IMR-90 (cell line): Measurements from ENCODE around the gene SPI1. TPM values are rescaled to one million over a fixed set of nuclear protein-coding genes. Genes with fewer than 3 reads are reported as not detected.

ENCODE experiments used
- ATAC-seq: fragments of 200-7000 bp; cut with Tn5 transposase; 2 replicates; pipeline ENCODE4 v1.9.1; 2020; ENCODE audit warnings: low read depth, mild to moderate bottlenecking, moderate library complexity
- BruUV-seq: library from RNA; stranded (reverse); fragments of 400-500 nt; replicated peaks from 2 replicates; lab custom pipeline; 2021; lab: Mats Ljungman, UMichigan
- CTCF ChIA-PET: fragments of 300-600 bp; formaldehyde crosslinking; extraction: SDS; loops from one replicate; lab custom pipeline; 2021; ENCODE audit warnings: antibody characterized with exemption; lab: Yijun Ruan, JAX
- POLR2A ChIA-PET: fragments of 300-600 bp; sonication (Branson Sonifier 250); formaldehyde crosslinking; loops from one replicate; lab custom pipeline; 2022; ENCODE audit warnings: antibody characterized with exemption; ENCODE audit not compliant: unreplicated experiment; lab: Charles Lee
- DNase-seq: peaks from one replicate; pipeline ENCODE4 v3.0.0; 2013
- H2AFZ ChIP-seq: replicated peaks from 2 replicates; pipeline ENCODE3; 2013; ENCODE audit warnings: low read length, mild to moderate bottlenecking; ENCODE audit not compliant: poor library complexity
- H2AK5ac ChIP-seq: 2 replicates; pipeline ENCODE4 v1.6.1; 2013; ENCODE audit warnings: low read depth, low read length, inconsistent platforms
- H2AK9ac ChIP-seq: replicated peaks from 2 replicates; pipeline ENCODE3; 2013; ENCODE audit warnings: mild to moderate bottlenecking, low read depth, low read length, moderate library complexity; ENCODE audit not compliant: poor library complexity
- H2BK120ac ChIP-seq: 2 replicates; pipeline ENCODE4 v1.6.1; 2013; ENCODE audit warnings: low read depth, low read length, inconsistent platforms
- H2BK15ac ChIP-seq: 3 replicates; pipeline ENCODE4 v1.6.1; 2013; ENCODE audit warnings: low read depth, low read length, inconsistent platforms
- H2BK20ac ChIP-seq: 2 replicates; pipeline ENCODE4 v1.6.1; 2013; ENCODE audit warnings: low read depth, mild to moderate bottlenecking, inconsistent platforms, low read length, moderate library complexity
- H2BK5ac ChIP-seq: 2 replicates; pipeline ENCODE4 v1.6.1; 2013; ENCODE audit warnings: mild to moderate bottlenecking, low read depth, low read length, inconsistent platforms; ENCODE audit not compliant: poor library complexity, severe bottlenecking
- H3K14ac ChIP-seq: replicated peaks from 2 replicates; pipeline ENCODE4 v1.6.1; 2013; ENCODE audit warnings: low read depth, low read length, inconsistent platforms
- H3K18ac ChIP-seq: 2 replicates; pipeline ENCODE4 v1.6.1; 2013; ENCODE audit warnings: low read depth, low read length, control low read depth
- H3K23ac ChIP-seq: 2 replicates; pipeline ENCODE4 v1.6.1; 2013; ENCODE audit warnings: low read depth, low read length, inconsistent platforms
- H3K27ac ChIP-seq: 2 replicates; pipeline ENCODE4 v1.5.1; 2013; ENCODE audit warnings: mild to moderate bottlenecking, control low read depth, low read length; ENCODE audit not compliant: insufficient read depth
- H3K27me3 ChIP-seq: 2 replicates; pipeline ENCODE4 v1.6.1; 2013; ENCODE audit warnings: low read length; ENCODE audit not compliant: control insufficient read depth, insufficient read depth
- H3K36me3 ChIP-seq: 2 replicates; pipeline ENCODE4 v1.6.1; 2013; ENCODE audit warnings: low read length, mixed read lengths; ENCODE audit not compliant: control insufficient read depth, insufficient read depth
- H3K4ac ChIP-seq: 2 replicates; pipeline ENCODE4 v1.6.1; 2013; ENCODE audit warnings: low read depth, low read length, inconsistent platforms
- H3K4me1 ChIP-seq: 2 replicates; pipeline ENCODE4 v1.6.1; 2013; ENCODE audit warnings: low read length, mixed read lengths; ENCODE audit not compliant: control insufficient read depth, insufficient read depth
- H3K4me2 ChIP-seq: 2 replicates; pipeline ENCODE4 v1.6.1; 2013; ENCODE audit warnings: low read depth, mild to moderate bottlenecking, control low read depth, low read length, moderate library complexity
- H3K4me3 ChIP-seq: 2 replicates; pipeline ENCODE4 v1.5.1; 2013; ENCODE audit warnings: low read depth, mild to moderate bottlenecking, control low read depth, low read length, moderate library complexity; ENCODE audit not compliant: insufficient read depth
- H3K56ac ChIP-seq: 2 replicates; pipeline ENCODE4 v1.6.1; 2013; ENCODE audit warnings: low read length, inconsistent platforms; ENCODE audit not compliant: insufficient read depth; ENCODE audit errors: extremely low read depth
- H3K79me1 ChIP-seq, 2 experiments: 2 replicates each; pipeline ENCODE4 v1.6.1; 2013; ENCODE audit warnings: low read length in 2 of 2, inconsistent platforms in 1 of 2, low read depth in 1 of 2
- H3K9ac ChIP-seq: 2 replicates; pipeline ENCODE4 v1.6.1; 2013; ENCODE audit warnings: low read depth, low read length, control low read depth
- H3K9me1 ChIP-seq: 2 replicates; pipeline ENCODE4 v1.6.1; 2013; ENCODE audit warnings: low read length, inconsistent platforms; ENCODE audit not compliant: insufficient read depth
- H3K9me3 ChIP-seq: 2 replicates; pipeline ENCODE4 v1.6.1; 2013; ENCODE audit warnings: low read length; ENCODE audit not compliant: control insufficient read depth, insufficient read depth
- H4K20me1 ChIP-seq: 2 replicates; pipeline ENCODE4 v1.6.1; 2013; ENCODE audit warnings: low read length, inconsistent platforms; ENCODE audit not compliant: insufficient read depth
- H4K5ac ChIP-seq: 2 replicates; pipeline ENCODE4 v1.6.1; 2013; ENCODE audit warnings: mild to moderate bottlenecking, low read depth, low read length, control low read depth
- H4K8ac ChIP-seq, 2 experiments: 2 replicates each; pipeline ENCODE4 v1.6.1; 2013; ENCODE audit warnings: low read depth in 2 of 2, low read length in 2 of 2, control low read depth in 1 of 2, inconsistent platforms in 1 of 2
- H4K91ac ChIP-seq: 2 replicates; pipeline ENCODE4 v1.6.1; 2013; ENCODE audit warnings: low read depth, low read length, inconsistent platforms; ENCODE audit not compliant: insufficient read depth
- BHLHE40 ChIP-seq: fragments of 150-350 bp; IDR thresholded peaks from 2 replicates; pipeline ENCODE4 v1.6.1; 2016; ENCODE audit warnings: mild to moderate bottlenecking, low read depth, low read length
- CHD1 ChIP-seq: IDR thresholded peaks from 2 replicates; pipeline ENCODE4 v1.6.1; 2012; ENCODE audit warnings: low read depth, low read length, improper control_type of control experiment
- FOS ChIP-seq: fragments of 150-350 bp; IDR thresholded peaks from 2 replicates; pipeline ENCODE4 v1.6.1; 2016; ENCODE audit warnings: low read depth, low read length
- MAZ ChIP-seq: IDR thresholded peaks from 2 replicates; pipeline ENCODE4 v1.6.1; 2012; ENCODE audit warnings: low read depth, mild to moderate bottlenecking, low read length, improper control_type of control experiment, moderate library complexity, borderline replicate concordance
- MXI1 ChIP-seq: IDR thresholded peaks from 2 replicates; pipeline ENCODE4 v1.6.1; 2012; ENCODE audit warnings: low read depth, mild to moderate bottlenecking, low read length, moderate library complexity, borderline replicate concordance
- NFE2L2 ChIP-seq: fragments of 150-350 bp; IDR thresholded peaks from 2 replicates; pipeline ENCODE4 v1.6.1; 2016; ENCODE audit warnings: low read depth, mild to moderate bottlenecking, low read length
- POLR2A ChIP-seq: IDR thresholded peaks from 2 replicates; pipeline ENCODE4 v1.6.1; 2012; ENCODE audit warnings: mild to moderate bottlenecking, low read depth, low read length
- RCOR1 ChIP-seq: IDR thresholded peaks from 2 replicates; pipeline ENCODE4 v1.6.1; 2012; ENCODE audit warnings: mild to moderate bottlenecking, low read length, improper control_type of control experiment; ENCODE audit not compliant: insufficient replicate concordance
- RFX5 ChIP-seq: IDR thresholded peaks from 2 replicates; pipeline ENCODE4 v1.8.0; 2012; ENCODE audit warnings: low read depth, mild to moderate bottlenecking, low read length, moderate library complexity
- WGBS, 2 experiments: methylation state at CpG; one replicate each; pipeline versions ENCODE4 v1.1.5 to v1.1.7; 2013; ENCODE audit warnings: missing lambda C conversion rate in 2 of 2; ENCODE audit not compliant: insufficient read length in 1 of 2; ENCODE audit errors: extremely low coverage in 2 of 2; 5-methylcytosine and 5-hydroxymethylcytosine counted together
- dilution Hi-C: fragments of 300-500 bp; cut with HindIII; formaldehyde crosslinking; loops from one replicate; pipeline ENCODE4 v1.14.3; 2018; ENCODE audit warnings: low sequenced_read_pairs; ENCODE audit not compliant: unreplicated experiment
- in situ Hi-C: fragments of 300-500 bp; cut with MboI; formaldehyde crosslinking; loops from 3 replicates; pipeline ENCODE4 v1.14.3; 2019; ENCODE audit warnings: low sequenced_read_pairs, inconsistent platforms, mixed read lengths
- intact Hi-C: fragments of 100-400 bp; cut with micrococcal nuclease; formaldehyde crosslinking; loops from 2 replicates; pipeline ENCODE4 v1.10.0; 2022
- polyA plus RNA-seq, 3 experiments: library from polyadenylated mRNA; depleted of rRNA; stranded (reverse); fragments of >200 nt; gene quantifications; 2 replicates each; pipeline ENCODE4 v1.2.3, GENCODE V29; 2012; ENCODE audit warnings: low replicate concordance in 1 of 3
- total RNA-seq: library from RNA; depleted of rRNA; stranded (reverse); fragments of >200 nt; gene quantifications from 2 replicates; pipeline ENCODE4 v1.2.3, GENCODE V29; 2012
- TF ChIP-seq, protein P1 (sequence below): fragments of 150-350 bp; IDR thresholded peaks from 2 replicates; pipeline ENCODE4 v1.6.1; 2016; ENCODE audit warnings: low read depth, mild to moderate bottlenecking, low read length, moderate library complexity, borderline replicate concordance
- TF ChIP-seq, protein P2 (sequence below): conservative IDR thresholded peaks from 2 replicates; pipeline ENCODE4 v1.5.1; 2012; ENCODE audit warnings: mild to moderate bottlenecking, low read depth, low read length, improper control_type of control experiment
- TF ChIP-seq, protein P3 (sequence below): fragments of 150-350 bp; IDR thresholded peaks from 2 replicates; pipeline ENCODE4 v1.6.1; 2017; ENCODE audit warnings: mild to moderate bottlenecking, antibody characterized with exemption, low read length, low read depth

SPI1 gene
- total and polyA plus RNA-seq, 2 of the 4 experiments (the other 2 are of a cell fraction): not detected

DNA sequence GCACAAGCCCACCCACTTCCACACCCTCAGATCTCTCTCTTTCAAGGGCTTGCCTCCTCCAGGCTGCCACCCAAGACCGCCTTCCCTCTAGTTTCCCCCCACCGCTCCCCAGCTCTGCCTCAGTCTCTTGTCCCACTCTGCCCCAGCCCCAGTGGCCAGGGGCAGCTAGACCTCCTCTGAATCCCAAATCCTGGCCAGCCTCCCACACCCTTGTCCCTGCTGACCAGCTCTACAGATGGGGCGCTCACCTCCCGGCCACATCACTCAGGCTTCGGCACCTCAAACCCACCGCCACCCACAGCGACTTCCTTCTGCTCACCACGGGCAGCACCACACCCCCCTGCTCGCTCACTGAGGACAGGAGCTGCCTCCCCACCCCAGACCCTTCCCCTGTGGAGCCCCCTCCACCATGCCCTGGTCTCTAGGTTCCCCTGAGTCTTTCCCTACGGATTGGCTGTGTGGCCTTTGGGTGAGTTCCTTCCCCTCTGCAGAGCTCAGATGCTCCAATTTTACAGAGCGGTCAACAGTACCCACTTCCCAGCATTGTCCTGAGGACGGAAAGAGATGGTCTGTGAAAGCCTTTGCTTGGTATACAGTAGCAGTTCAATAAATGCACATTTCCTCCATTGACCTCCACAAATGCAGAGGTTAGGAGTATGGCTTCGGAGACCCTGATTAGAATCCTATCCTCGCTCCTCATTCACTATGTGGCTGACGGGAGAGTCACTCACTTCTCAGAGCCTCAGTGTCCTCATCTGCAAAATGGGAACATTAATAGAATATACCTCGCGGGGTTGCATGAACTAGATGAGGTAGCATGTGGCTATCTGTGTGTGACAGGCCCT lies 11.5 kb upstream of the SPI1 start:
- no peak overlapping the region for H3K4me2 ChIP-seq
- H4K8ac ChIP-seq: no peak overlapping the region
- peaks cover 9% of the 10 kb centered on the region for H3K4me1 ChIP-seq
- H4K91ac ChIP-seq: no peak overlapping the region
- no peak overlapping the region for H2AFZ ChIP-seq
- H3K18ac ChIP-seq: no peak overlapping the region
- H2BK20ac ChIP-seq: no peak overlapping the region
- TF ChIP-seq FOS: no peak
- TF ChIP-seq NFE2L2: no peak
- TF ChIP-seq, protein P1, sequence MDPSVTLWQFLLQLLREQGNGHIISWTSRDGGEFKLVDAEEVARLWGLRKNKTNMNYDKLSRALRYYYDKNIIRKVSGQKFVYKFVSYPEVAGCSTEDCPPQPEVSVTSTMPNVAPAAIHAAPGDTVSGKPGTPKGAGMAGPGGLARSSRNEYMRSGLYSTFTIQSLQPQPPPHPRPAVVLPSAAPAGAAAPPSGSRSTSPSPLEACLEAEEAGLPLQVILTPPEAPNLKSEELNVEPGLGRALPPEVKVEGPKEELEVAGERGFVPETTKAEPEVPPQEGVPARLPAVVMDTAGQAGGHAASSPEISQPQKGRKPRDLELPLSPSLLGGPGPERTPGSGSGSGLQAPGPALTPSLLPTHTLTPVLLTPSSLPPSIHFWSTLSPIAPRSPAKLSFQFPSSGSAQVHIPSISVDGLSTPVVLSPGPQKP: no peak
- TF ChIP-seq CHD1: no peak
- TF ChIP-seq MAZ: no peak
- no peak for TF ChIP-seq RFX5
- no peak for TF ChIP-seq MXI1
- TF ChIP-seq RCOR1: no peak
- TF ChIP-seq, protein P2, sequence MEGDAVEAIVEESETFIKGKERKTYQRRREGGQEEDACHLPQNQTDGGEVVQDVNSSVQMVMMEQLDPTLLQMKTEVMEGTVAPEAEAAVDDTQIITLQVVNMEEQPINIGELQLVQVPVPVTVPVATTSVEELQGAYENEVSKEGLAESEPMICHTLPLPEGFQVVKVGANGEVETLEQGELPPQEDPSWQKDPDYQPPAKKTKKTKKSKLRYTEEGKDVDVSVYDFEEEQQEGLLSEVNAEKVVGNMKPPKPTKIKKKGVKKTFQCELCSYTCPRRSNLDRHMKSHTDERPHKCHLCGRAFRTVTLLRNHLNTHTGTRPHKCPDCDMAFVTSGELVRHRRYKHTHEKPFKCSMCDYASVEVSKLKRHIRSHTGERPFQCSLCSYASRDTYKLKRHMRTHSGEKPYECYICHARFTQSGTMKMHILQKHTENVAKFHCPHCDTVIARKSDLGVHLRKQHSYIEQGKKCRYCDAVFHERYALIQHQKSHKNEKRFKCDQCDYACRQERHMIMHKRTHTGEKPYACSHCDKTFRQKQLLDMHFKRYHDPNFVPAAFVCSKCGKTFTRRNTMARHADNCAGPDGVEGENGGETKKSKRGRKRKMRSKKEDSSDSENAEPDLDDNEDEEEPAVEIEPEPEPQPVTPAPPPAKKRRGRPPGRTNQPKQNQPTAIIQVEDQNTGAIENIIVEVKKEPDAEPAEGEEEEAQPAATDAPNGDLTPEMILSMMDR: no peak
- TF ChIP-seq, protein P3, sequence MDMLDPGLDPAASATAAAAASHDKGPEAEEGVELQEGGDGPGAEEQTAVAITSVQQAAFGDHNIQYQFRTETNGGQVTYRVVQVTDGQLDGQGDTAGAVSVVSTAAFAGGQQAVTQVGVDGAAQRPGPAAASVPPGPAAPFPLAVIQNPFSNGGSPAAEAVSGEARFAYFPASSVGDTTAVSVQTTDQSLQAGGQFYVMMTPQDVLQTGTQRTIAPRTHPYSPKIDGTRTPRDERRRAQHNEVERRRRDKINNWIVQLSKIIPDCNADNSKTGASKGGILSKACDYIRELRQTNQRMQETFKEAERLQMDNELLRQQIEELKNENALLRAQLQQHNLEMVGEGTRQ: no peak
- no peak for TF ChIP-seq POLR2A
- no peak for TF ChIP-seq BHLHE40
- in situ Hi-C loops (no loop called here), dilution Hi-C loops (no loop called here), intact Hi-C loops (no loop called here)
- 100% methylated on average over 4 of the region's 17 CpGs; no CpG with 5 or more reads in 1 of the 2 experiments for WGBS, 2 experiments
- no peak overlapping the region for H3K9ac ChIP-seq
- H2AK9ac ChIP-seq: no peak overlapping the region
- no peak overlapping the region for H3K4me3 ChIP-seq
- DNase-seq (no peak), ATAC-seq (no peak)
- no peaks in the 10 kb centered on the region for H3K9me3 ChIP-seq
- no peaks in the 10 kb centered on the region for H3K79me1 ChIP-seq
- no TSS peak for BruUV-seq
- H3K56ac ChIP-seq: no peak overlapping the region
- ChIA-PET POLR2A (no interaction called here), CTCF (no interaction called here)
- no peak overlapping the region for H3K23ac ChIP-seq
- H3K9me1 ChIP-seq: peaks cover 6% of the 10 kb centered on the region
- no peak overlapping the region for H3K4ac ChIP-seq
- H2BK120ac ChIP-seq: no peak overlapping the region
- H2AK5ac ChIP-seq: no peak overlapping the region
- no peak overlapping the region for H2BK15ac ChIP-seq
- H3K27me3 ChIP-seq: no peaks in the 10 kb centered on the region
- no peak overlapping the region for H3K27ac ChIP-seq
- H2BK5ac ChIP-seq: no peak overlapping the region
- no peak overlapping the region for H3K14ac ChIP-seq
- no peak overlapping the region for H4K5ac ChIP-seq
- H4K20me1 ChIP-seq: no peaks in the 10 kb centered on the region
- H3K36me3 ChIP-seq: no peaks in the 10 kb centered on the region
